RWPE1 (cell line): ENCODE measurements around the gene MARCHF6.

Experiments used
- CTCF ChIA-PET: fragments of 350-600 bp; sonication (Branson Sonifier 250); formaldehyde crosslinking; extraction: SDS; loops from one replicate; lab custom pipeline; 2021; lab: Yijun Ruan, JAX
- POLR2A ChIA-PET: fragments of 400-600 bp; formaldehyde crosslinking; extraction: SDS; loops from one replicate; lab custom pipeline; 2020; ENCODE audit warnings: antibody characterized with exemption; ENCODE audit not compliant: low non-redundant PET; lab: Yijun Ruan, JAX
- DNase-seq: peaks from one replicate; pipeline ENCODE4 v3.0.0; 2012; ENCODE audit warnings: low spot score
- H3K27ac ChIP-seq: fragments of 450-650 bp; 2 replicates; pipeline ENCODE4 v1.5.1; 2017
- TF ChIP-seq, protein P1 (sequence below): fragments of 450-650 bp; conservative IDR thresholded peaks from 2 replicates; pipeline ENCODE4 v1.5.1; 2017; ENCODE audit warnings: low read depth, mild to moderate bottlenecking

Gene MARCHF6

DNA sequence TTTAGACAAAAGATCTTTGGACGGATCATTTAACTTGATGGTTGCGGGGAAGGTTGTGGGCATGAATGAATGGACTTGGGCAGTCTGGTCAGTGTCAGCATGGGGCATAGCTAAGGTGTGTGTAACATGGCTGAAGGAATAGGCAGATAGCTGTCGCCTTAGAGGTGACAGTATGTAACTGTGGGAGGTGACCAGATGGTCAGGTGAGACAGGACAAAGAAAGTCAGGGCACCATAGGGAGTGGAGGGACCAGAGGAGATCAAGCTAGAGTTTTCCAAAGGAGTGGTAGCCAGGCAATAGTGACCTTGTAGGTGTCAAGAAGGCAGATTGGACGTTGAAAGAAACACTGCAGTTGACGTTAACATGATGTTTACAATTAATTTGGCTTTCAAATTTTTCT is 43.1 kb downstream of the MARCHF6 start:
- ChIA-PET POLR2A (no interaction called here), CTCF (interaction anchor here (0.6 kb wide), 1 partner anchor 33 kb away, joined by 4 read pairs; no protein-coding TSS in a partner anchor)
- TF ChIP-seq, protein P1, sequence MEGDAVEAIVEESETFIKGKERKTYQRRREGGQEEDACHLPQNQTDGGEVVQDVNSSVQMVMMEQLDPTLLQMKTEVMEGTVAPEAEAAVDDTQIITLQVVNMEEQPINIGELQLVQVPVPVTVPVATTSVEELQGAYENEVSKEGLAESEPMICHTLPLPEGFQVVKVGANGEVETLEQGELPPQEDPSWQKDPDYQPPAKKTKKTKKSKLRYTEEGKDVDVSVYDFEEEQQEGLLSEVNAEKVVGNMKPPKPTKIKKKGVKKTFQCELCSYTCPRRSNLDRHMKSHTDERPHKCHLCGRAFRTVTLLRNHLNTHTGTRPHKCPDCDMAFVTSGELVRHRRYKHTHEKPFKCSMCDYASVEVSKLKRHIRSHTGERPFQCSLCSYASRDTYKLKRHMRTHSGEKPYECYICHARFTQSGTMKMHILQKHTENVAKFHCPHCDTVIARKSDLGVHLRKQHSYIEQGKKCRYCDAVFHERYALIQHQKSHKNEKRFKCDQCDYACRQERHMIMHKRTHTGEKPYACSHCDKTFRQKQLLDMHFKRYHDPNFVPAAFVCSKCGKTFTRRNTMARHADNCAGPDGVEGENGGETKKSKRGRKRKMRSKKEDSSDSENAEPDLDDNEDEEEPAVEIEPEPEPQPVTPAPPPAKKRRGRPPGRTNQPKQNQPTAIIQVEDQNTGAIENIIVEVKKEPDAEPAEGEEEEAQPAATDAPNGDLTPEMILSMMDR = no peak
- DNase-seq = no peak
- no peak overlapping the region for H3K27ac ChIP-seq

DNA sequence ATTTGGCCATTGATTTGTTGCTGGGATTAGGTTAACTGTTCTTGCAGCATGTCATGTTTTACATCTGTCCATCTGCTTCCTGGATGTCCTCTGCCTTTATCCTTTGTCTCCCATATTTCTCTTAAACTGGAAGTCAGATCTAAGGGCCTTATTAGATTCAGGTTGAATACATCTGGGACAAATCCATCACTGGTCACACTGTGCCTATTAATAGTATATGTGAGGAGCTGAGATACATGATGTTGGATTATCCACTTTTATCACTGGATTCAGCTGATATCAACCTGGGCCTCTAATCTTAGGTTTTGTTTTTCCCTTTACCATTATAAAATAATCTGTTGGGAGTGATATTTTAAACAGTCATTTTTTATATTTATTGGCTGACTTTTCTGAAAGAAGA is 46.3 kb downstream of the MARCHF6 start:
- H3K27ac ChIP-seq = no peak overlapping the region
- DNase-seq = no peak
- ChIA-PET POLR2A (no interaction called here), CTCF (no interaction called here)
- TF ChIP-seq, protein P1 = no peak

DNA sequence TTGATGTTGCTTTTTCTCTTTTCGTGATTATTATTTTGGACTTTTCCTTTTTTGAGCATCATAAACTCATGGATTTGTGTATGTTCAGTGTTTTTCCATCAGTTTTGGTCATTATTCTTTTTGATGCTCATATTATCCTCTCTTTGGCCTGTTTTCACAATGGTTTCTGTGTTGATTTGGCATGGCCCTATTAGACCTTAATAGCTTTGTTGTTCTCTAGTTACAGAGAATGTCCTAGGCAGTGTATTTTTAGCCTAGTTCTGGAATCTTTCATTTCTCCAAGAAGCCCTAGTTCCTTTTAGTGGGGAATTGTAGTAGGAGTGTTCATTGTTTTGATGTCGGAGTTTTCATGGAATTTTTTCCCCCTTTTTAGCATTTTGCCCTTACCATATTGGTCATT is 46.9 kb downstream of the MARCHF6 start:
- no peak for DNase-seq
- TF ChIP-seq, protein P1 = no peak
- no peak overlapping the region for H3K27ac ChIP-seq
- POLR2A ChIA-PET = no interaction called here
- CTCF ChIA-PET = no interaction called here

DNA sequence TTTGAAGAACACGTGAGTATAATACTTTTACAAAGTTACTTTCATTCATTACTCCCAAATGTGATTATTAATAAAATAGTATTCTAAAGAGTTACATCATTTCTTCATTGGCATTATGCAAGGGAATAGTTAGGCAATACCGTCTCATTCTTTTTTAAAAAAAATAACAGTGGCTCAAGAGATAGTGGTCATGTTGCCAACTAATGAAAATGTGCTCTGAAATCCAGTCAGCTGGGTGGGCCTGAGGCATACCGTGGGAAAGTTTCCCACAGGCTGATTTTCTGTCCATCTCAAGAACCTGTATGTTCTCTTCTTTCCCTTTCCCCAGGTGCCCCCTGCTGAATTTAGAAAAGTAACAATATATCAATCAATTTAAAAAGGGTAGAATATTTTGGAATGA is 47.3 kb downstream of the MARCHF6 start:
- H3K27ac ChIP-seq = no peak overlapping the region
- CTCF ChIA-PET = no interaction called here
- POLR2A ChIA-PET = no interaction called here
- TF ChIP-seq, protein P1 = no peak
- no peak for DNase-seq

DNA sequence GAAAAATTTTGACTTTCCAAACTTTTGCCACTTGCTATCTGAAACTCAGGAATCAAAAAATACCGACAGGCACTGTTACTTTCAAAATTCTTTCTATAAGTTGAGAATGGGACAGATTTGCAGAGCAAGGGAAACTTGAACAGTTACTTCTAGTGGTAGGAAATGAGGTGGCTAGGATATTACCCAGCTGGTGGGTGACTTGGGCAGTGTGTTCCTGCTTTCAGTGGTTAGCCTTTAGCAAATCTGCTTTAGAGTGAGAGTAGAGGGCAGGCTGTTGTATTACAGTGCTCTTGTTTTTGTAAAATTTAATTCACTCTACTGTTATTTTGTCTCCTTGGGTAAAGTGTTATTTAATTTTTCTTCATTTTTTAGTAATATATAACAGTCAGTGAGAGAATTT is 48.0 kb downstream of the MARCHF6 start:
- ChIA-PET POLR2A (no interaction called here), CTCF (no interaction called here)
- no peak for DNase-seq
- TF ChIP-seq, protein P1 = no peak
- no peak overlapping the region for H3K27ac ChIP-seq
